NCI-H2171 (cell line): ENCODE measurements around the gene IDH2.
"Not testable (repeated sequence)": the region's sequence is repeated elsewhere in the genome, so short reads cannot be mapped to it uniquely, and the experiment has no call there.

ENCODE experiments used
- DNase-seq: peaks from one replicate; lab custom pipeline; 2025; lab: John Stamatoyannopoulos, UW

The IDH2 gene

DNA sequence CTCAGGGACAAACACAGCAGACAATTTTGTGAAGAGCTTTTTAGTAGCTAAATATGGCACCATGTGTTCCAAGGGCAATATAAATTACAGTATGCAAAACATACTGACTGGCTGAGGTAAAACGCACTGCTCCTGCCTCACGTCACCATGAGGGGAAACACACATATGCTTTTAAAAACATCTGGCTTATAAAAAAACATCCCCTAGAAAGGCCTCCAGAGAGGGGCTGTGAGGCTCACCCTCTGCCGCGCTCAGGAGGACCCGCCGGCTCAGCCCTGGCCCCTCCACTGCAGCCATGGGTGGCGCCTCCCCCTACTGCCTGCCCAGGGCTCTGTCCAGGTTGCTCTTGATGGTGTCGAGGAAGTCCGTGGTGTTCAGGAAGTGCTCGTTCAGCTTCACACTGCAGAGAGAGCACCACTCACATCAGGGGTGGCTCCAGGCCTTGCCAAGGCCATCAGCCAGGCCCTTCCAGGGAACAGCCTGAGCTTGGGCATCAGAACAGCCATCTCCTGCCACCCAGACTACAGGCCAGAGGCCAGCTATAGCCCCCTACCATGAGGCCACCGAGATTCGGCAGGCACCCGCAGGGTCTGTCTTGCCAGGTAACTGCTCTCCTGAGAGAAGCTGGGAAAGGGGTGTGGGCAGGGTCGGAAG, 18.2 kb downstream of the IDH2 start:
- no peak for DNase-seq

DNA sequence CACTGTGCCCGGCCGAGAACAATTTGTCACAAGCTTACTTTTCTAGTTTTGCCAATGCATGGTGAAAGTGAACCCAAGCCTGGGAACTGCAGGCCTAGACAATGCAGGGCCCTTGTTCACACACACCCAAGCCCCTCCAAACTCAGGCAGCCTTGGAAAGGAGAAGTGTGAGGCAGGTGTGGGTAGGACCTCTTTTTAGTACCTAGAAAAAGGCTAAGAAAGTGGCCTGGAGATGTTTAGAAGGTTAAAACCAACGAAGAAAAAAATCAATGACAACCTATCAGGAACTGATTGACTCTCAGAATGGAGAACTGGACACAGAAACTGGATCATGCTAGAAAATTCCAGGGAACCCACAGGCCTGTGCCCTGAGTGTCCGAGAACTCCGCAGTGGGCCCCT, 18.8 kb downstream of the IDH2 start:
- DNase-seq = no peak

DNA sequence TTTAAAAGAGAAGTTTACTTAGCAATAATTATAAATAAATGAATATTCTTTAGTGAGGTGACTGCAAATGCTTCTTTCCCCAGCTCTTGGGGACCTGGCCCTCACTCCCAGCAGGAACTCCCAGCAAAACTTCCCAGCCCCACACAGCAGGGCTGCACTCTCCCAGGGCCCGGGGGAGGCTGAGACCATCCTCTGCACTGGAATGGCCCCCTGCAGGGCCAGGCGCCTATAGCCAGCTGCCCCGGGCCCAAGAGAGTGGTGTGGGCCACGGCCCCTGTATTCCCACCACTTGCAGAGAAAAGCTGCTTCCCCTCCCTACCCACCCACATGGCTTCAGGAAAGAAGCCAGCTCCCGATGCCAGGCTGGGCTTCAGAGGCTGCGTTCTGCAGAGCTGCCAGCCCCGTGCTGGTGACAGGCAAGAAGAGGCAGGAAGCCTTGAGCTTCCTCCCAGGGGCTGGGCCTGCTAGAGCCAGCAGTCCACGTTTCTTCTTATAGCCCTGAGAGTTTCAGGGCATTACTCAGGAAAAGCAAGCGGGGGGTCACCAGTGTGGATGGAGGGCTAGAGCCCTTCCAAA, 20.0 kb downstream of the IDH2 start:
- no peak for DNase-seq

DNA sequence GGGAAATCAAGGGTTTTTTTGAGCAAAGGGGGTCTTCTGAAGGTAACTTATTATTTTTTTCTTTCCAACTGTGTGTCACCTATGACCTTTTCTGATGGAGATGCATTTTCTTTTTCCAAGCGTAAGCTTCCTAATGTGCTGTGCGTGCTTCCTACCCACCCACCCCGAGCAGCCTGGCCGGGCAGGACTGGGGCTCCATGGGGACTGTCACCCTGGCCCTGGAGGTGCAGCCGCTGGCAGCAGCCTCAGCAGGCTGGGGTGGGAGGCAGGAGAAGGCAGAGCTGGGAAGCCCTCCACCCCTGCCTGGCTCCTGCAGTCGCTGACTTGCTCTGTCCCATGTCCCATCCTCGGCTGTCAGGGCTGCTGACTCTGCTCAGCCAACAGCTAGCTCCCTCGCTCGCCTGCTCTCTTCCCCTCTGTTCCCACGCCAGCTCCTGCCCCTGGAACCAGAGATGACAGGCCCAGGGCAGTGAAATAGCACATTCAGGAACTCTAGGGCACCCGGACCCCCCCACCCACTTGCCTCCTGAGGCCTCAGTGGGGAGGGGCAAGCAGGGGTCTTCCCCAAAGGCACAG, 21.4 kb downstream of the IDH2 start:
- DNase-seq = no peak

DNA sequence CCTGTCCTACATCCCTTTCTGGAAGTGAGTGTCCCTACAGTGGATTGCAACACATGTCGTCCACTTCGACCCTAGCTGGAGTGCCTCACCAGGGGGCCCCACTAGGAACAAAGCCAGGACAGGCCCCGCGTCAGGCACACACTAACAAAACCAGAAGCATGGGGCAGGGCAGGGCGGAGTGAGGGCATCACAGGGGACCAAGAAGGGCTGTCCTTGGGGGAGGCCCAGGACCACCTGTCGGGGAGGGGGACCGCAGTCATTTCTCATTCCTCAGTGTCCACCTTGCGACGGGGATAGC, 21.9 kb downstream of the IDH2 start:
- no peak for DNase-seq

DNA sequence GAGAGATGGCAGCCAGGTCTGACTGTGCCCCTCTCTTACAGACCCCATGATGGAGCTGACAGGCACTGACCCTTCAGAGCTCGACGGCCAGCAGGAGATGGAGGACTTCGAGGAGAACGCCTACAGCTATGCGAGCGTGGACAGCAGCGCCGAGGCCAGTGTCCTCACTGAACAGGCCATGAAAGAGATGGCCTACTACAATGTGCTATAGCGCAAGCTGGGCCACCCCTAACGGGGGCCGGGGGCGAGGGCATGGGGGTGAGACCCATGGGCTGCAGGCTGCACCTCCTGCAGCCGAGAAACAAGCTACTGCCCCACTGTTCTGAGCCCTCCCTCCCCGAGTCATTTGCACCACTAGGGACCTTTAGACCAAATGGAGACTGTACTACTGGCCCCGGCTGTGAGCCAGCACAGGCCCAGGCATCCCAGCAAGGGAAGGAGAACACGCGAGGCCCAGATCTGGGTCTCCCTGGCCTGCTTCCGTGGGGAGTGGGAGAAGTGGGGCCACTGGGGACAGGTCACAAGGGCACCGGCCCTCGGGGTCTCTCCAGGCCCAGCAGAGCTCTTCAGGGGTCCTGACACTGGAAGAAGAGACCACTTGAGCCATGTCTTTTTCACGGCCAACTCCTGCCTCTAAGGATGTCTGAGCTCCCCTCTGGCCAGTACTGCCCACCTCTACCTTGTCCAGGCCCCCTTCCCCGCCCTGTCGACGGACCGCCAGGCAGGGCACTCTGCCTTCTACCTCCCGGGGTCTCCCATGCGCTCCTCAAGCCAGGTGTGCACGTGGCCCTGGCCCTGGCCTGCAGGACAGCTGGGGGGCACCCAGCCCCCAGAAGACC, 22.4 kb downstream of the IDH2 start:
- DNase-seq = no peak

DNA sequence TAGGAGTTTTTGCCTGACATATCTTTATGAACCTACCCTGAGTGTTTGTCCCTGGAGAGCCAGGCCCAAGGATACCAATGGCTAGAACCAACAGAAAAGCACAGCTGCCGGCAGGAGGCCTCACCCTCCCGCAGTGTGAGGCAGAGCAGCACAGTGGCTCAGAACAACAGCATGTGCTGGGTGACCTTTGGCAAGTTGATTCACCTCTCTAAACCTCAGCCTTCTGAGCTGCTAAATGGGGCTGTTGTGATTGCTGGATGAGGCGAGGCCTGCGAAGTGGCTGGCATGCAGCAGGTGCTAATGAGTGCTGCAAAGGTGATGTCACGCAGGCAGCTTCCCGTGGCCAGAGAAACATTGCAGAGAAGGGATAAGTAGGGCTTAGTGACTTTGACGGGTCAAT, 23.3 kb downstream of the IDH2 start:
- no peak for DNase-seq

DNA sequence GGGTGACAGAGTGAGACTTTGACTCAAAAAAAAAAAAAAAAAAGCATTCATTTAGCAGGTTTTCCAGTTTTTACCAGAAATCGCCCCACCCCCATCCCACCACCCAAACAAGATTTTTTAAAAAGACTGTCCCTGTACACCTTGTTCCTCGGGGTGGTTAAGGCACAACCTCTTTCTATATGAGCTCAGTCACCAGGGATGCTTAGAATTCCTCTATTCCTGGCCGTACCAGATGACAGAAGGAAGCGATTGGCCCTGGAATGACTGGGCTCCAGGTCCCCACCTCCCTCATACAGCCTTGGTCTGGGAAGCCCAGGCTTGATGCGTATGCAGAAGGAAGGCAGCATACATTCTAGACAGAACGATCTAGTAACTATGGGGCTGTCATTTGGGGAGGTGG, 25.6 kb downstream of the IDH2 start:
- DNase-seq = no peak

DNA sequence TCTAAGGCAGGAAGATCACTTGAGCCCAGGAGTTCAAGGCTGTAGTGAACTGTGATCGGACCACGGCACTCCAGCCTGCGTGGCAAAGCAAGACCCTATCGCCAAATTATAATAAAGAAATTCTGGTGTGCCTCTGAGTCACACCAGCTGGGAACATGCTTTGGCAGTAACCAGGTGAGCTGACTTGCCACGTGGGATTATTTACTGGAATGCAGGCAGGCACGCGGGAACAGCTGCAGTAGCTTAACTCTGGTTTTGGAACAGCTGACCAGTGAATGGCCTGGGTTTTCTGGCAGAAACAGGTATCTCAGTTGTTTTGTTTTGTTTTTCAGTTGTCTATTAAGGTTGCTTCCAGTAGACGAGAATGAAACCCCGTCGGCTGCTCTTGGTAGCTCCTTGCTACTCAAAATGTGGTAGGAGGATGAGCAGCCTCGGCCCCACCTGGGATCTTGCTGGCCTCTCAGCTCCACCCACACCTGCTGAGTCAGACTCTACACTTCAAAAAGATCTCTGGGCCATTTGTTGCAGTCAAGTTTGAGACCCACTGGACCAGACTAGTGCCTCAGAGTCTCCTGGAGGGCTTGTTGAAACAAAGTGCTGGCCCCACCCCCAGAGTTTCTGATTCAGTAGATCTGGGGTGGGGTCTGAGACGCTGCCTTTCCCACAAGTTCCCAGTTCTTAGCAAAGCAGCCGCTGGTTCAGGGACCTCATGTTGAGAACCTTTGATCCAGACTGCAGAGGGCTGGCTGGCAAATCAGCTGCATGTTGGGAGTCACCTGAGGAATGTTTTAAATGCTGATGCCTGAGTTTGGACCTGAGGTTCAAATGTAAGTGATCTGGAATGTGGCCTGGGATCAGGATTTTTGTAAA, 26.6 kb downstream of the IDH2 start:
- no peak for DNase-seq

DNA sequence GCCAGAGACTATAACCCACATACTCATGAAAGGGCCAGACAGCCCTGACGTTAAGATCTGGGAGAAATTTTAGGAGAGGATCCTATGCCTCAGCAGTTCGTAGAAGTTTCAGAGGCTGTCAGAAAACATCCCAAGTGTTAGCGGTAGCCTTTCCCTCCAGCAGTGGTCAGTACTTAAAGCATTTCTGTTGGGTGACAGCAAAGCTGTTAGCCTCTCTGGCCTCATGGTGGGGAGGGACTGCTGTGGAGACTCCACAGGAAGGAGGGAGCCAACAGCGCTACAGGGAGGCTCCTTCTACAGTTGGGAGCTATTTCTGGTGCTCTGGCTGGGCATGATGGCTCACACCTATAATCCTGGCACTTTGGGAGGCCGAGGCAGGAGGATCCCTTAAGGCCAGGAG, 27.4 kb downstream of the IDH2 start:
- DNase-seq = no peak

DNA sequence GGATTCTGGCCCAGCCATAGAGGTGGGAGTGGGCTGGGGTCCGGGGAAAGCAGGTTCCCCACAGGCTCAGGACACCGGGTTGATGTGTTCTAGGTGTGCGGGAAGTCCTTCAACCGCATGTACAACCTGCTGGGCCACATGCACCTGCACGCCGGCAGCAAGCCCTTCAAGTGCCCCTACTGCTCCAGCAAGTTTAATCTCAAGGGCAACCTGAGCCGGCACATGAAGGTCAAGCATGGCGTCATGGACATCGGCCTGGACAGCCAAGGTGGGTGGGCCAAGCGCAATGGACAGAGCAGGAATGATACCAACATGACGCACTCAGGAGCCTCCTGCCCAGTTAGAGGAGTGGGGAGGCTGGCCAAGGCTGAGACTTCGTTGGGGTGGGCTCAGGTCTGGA, 28.2 kb downstream of the IDH2 start:
- no peak for DNase-seq

DNA sequence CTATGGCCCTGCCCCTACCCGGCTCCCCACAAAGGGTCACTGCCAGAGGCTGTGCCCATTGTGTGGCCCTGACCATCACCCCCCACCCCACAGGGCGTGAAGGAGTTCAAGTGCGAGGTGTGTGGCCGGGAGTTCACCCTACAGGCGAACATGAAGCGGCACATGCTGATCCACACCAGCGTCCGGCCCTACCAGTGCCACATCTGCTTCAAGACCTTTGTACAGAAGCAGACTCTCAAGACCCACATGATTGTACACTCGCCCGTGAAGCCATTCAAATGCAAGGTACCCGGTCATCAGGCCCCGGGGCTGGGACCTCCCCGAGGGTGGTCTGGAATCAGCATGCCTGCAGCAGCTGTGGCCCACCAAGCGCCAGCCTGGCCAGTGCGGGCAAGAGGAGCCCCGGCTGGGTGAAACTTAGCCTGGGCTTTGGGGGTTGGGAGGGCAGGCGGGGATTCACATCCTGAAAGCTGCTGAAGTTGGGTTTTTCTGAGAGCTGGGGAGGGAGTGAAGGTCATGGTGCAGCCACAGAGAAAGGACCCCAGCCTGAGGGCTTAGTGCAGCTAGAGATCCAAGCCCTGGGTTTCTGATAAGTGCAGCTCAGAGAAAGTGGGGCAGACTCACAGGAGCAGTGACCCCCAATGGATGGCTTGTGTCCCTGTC, 29.2 kb downstream of the IDH2 start:
- DNase-seq = no peak

DNA sequence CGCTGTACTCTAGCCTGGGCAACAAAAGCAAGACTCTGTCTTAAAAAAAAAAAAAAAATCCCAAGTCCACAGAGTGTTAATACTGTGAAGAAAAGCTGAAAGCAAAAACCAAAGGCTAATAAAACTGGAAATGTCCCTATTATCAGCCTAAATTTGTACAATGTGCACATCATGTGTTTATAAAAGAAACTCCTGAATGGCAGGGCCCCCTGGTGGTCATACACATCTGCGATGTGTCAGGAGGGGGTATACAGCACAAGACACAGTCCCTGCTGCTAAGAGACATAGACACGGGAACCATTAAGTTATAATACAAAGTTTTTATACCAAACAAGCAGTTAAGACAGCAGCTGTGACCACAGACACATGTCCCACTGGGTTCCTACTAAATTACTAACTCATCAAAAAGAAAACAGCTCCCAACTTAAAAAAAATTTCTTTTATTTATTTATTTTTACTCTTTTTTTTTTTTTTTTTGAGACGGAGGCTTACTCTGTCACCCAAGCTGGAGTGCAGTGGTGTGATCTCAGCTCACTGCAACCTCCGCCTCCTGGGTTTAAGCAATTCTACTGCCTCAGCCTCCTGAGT, 31.0 kb downstream of the IDH2 start:
- DNase-seq = peak; percentile 56

DNA sequence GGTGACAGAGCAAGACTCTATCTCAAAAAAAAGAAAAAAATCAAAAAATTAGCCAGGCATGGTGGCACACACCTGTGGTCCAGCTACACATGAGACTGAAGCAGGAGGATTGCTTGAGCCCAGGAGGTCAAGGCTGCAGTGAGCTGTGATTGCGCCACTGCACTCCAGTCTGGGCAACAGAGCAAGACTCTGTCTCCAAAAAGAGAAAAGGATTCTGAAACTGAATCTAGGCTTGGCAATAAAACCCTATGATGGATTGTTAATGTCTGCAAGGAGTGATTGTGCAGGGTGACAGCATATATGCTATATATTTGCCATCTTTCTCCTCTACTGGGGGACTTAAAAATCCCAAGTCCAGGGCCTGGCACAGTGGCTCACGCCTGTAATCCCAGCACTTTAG, 31.6 kb downstream of the IDH2 start:
- DNase-seq = not testable (repeated sequence)

DNA sequence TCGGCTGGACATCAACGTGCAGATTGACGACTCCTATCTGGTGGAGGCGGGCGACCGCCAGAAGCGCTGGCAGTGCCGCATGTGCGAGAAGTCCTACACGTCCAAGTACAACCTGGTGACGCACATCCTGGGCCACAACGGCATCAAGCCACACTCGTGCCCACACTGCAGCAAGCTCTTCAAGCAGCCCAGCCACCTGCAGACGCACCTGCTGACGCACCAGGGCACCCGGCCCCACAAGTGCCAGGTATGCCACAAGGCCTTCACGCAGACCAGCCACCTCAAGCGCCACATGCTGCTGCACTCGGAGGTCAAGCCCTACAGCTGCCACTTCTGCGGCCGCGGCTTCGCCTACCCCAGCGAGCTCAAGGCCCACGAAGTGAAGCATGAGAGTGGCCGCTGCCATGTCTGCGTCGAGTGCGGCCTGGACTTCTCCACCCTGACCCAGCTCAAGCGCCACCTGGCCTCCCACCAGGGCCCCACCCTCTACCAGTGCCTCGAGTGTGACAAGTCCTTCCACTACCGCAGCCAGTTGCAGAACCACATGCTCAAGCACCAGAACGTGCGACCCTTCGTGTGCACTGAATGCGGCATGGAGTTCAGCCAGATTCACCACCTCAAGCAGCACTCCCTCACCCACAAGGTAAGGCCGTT, 34.2 kb downstream of the IDH2 start:
- no peak for DNase-seq

DNA sequence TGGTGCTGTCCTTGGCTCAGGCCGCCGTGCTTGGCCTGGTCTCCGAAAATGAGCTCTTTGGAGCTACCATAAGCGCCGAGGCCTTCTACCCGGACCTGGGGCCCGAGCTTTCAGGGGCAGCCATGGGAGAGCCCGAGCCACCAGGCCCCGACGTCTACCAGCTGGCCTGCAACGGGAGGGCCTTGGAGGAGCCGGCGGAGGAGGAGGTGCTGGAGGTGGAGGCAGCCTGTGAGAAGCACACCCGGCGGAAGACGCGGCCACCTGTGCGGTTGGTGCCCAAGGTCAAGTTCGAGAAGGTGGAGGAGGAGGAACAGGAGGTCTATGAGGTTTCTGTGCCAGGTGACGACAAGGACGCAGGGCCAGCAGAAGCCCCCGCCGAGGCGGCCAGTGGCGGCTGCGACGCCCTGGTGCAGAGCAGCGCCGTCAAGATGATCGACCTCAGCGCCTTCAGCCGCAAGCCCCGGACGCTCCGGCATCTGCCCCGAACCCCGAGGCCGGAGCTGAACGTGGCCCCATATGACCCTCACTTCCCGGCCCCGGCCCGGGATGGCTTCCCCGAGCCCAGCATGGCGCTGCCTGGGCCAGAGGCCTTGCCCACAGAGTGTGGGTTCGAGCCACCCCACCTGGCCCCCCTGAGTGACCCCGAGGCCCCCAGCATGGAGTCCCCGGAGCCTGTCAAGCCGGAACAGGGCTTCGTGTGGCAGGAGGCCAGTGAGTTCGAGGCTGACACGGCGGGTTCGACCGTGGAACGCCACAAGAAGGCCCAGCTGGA, 34.9 kb downstream of the IDH2 start:
- DNase-seq = no peak

DNA sequence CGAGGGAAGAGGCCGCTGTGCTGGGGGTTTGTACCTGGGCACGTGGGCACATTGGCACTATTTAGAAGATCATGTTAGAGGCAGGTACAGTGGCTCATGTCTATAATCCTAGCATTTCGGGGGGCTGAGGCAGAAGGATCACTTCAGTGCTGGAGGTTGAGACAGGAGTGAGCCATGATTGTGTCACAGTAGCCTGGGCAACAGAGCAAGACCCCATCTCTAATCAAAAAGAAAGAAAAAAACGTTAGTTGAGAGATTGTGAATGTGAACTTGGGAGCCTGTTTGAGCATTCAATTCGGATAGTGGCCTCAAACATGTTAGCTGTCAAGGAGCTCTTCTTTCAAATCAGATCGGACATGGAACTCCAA, 36.6 kb downstream of the IDH2 start:
- no peak for DNase-seq

DNA sequence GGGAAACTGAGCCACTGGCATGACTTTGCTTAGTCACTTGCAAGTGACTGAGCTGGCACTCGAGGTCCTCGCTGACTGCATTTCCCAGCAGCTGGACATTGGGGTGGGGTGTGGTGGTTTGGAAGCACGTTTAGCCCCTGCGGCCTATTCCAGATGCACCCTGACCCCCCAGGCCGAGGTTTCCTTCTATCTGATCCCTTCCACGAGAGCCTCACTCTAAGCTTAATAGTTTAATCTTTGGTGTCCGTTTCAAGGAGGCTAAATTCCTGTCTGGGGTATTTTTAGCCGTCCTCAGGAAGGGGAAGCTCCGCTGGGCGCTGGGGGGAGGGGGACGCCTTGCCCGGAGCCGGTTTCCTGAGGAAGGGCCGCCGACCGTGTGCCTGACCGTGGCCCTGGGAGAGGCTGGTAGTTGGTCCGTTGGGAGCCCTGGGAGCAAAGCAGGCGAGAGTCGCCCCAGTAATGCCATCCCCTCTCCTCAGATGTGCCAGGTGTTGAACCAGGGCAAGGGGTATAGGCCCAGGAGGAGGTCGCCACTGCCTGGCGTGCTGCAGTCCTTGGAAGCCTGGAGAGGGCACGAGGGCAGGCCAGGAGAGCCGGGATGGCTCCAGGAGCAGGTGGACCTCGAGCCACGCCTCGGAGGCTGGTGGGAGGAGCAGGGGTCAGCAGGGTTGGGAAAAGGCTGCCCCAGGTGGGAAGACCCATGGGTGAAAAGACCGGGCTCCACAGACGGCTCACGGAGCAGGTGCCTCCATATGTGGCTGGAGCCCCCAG, 37.2 kb downstream of the IDH2 start:
- DNase-seq = no peak

DNA sequence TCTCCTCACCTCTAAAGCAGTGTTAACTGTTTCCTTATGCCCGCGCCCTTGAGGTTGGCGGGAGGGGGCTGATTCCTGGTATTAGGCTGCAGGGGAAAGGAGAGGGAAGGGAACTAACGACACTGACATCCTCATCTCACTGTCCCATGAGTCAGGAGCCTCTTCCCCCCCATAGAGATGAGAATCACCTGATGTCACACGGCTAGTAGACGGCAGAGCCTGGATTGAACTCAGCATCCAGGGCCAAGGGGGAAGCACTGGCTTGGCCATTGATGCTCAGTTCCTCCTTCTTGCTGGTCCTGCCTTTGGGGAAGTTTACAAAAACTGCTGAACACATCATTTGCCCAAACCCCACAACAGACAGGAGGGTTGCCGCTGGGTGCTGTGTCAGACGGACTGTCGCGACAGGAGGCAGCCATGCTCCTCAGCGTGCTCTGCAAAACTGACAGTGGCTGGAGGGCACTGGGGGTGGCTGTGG, 38.5 kb downstream of the IDH2 start:
- no peak for DNase-seq
